Neuronal stem cell (in vitro differentiated cells): ENCODE measurements around the gene DLL4.
A peak's percentile ranks its signal among the peaks of the same experiment; 100 is the strongest.

Experiments
- DNase-seq: peaks from one replicate; pipeline ENCODE4 v3.0.0-alpha.2; 2013; ENCODE audit warnings: low spot score
- H2AFZ ChIP-seq: one replicate; pipeline ENCODE4 v1.6.1; 2013; ENCODE audit warnings: mild to moderate bottlenecking, low read length, inconsistent platforms
- H2AK5ac ChIP-seq: 2 replicates; pipeline ENCODE4 v1.6.1; 2013; ENCODE audit warnings: low read depth, mild to moderate bottlenecking, inconsistent platforms, low read length, moderate library complexity, mixed read lengths
- H2BK120ac ChIP-seq: 2 replicates; pipeline ENCODE4 v1.6.1; 2013; ENCODE audit warnings: low read depth, mild to moderate bottlenecking, inconsistent platforms, low read length, moderate library complexity, mixed read lengths
- H2BK12ac ChIP-seq: one replicate; pipeline ENCODE4 v1.6.1; 2013; ENCODE audit warnings: low read length, inconsistent platforms
- H2BK15ac ChIP-seq: 2 replicates; pipeline ENCODE4 v1.6.1; 2013; ENCODE audit warnings: mild to moderate bottlenecking, low read length, inconsistent platforms, mixed read lengths
- H2BK5ac ChIP-seq: one replicate; pipeline ENCODE4 v1.6.1; 2013; ENCODE audit warnings: inconsistent platforms, mild to moderate bottlenecking, low read length, moderate library complexity
- H3K14ac ChIP-seq: one replicate; pipeline ENCODE4 v1.6.1; 2013; ENCODE audit warnings: low read length, inconsistent platforms
- H3K18ac ChIP-seq: 2 replicates; pipeline ENCODE4 v1.6.1; 2013; ENCODE audit warnings: low read length, inconsistent platforms
- H3K23ac ChIP-seq: 2 replicates; pipeline ENCODE4 v1.6.1; 2013; ENCODE audit warnings: low read depth, mild to moderate bottlenecking, mixed read lengths, low read length, inconsistent platforms; ENCODE audit not compliant: poor library complexity
- H3K27ac ChIP-seq: replicated peaks from 3 replicates; pipeline ENCODE4 v1.5.1; 2013; ENCODE audit warnings: low read length, inconsistent platforms
- H3K27me3 ChIP-seq, 3 experiments: 2 replicates each; pipeline ENCODE4 v1.6.1; 2013; ENCODE audit warnings: low read length in 3 of 3, mild to moderate bottlenecking in 2 of 3, inconsistent platforms in 1 of 3, low read depth in 1 of 3, mixed read lengths in 1 of 3, moderate library complexity in 1 of 3; ENCODE audit not compliant: control insufficient read depth in 3 of 3, insufficient read depth in 3 of 3
- H3K36me3 ChIP-seq, 2 donors: replicated peaks in 1 of 2; 2 replicates each; pipeline ENCODE4 v1.6.1; 2013; ENCODE audit warnings: low read length in 2 of 2; ENCODE audit not compliant: control insufficient read depth in 2 of 2, insufficient read depth in 2 of 2
- H3K4ac ChIP-seq: 2 replicates; pipeline ENCODE4 v1.6.1; 2013; ENCODE audit warnings: inconsistent platforms, mild to moderate bottlenecking, low read length, moderate library complexity
- H3K4me1 ChIP-seq, 2 donors: 1 replicate in 1 of 2; 2 replicates in 1 of 2; pipeline ENCODE4 v1.6.1; 2013; ENCODE audit warnings: low read length in 2 of 2, low read depth in 1 of 2; ENCODE audit not compliant: control insufficient read depth in 2 of 2, insufficient read depth in 1 of 2
- H3K4me2 ChIP-seq: one replicate; pipeline ENCODE4 v1.6.1; 2013; ENCODE audit warnings: mild to moderate bottlenecking, low read length, inconsistent platforms; ENCODE audit not compliant: insufficient read depth, poor library complexity, severe bottlenecking
- H3K4me3 ChIP-seq, 2 donors: 2 replicates each; pipeline ENCODE4 v1.5.1; 2013; ENCODE audit warnings: low read length in 2 of 2, mild to moderate bottlenecking in 2 of 2, inconsistent platforms in 1 of 2, moderate library complexity in 1 of 2
- H3K79me1 ChIP-seq: one replicate; pipeline ENCODE4 v1.6.1; 2013; ENCODE audit warnings: low read depth, mild to moderate bottlenecking, inconsistent platforms, low read length, moderate library complexity
- H3K9ac ChIP-seq: one replicate; pipeline ENCODE4 v1.6.1; 2013; ENCODE audit warnings: mild to moderate bottlenecking, low read depth, low read length, inconsistent platforms; ENCODE audit not compliant: poor library complexity
- H3K9me3 ChIP-seq, 2 donors: replicated peaks in 1 of 2; 2 replicates each; pipeline versions ENCODE3 to v1.6.1; 2013; ENCODE audit warnings: low read length in 2 of 2, mild to moderate bottlenecking in 2 of 2, inconsistent platforms in 1 of 2, low read depth in 1 of 2, mixed read lengths in 1 of 2, moderate library complexity in 1 of 2; ENCODE audit not compliant: control insufficient read depth in 2 of 2, insufficient read depth in 1 of 2
- H4K8ac ChIP-seq: one replicate; pipeline ENCODE4 v1.6.1; 2013; ENCODE audit warnings: low read depth, mild to moderate bottlenecking, inconsistent platforms, low read length, moderate library complexity
- H4K91ac ChIP-seq: one replicate; pipeline ENCODE4 v1.6.1; 2013; ENCODE audit warnings: low read length, low read depth, mild to moderate bottlenecking, inconsistent platforms; ENCODE audit not compliant: poor library complexity
- WGBS, 2 donors: extraction: QIAGEN DNeasy Blood & Tissue Kit; methylation state at CpG; one replicate each; pipeline ENCODE4 v1.1.7; 2013; ENCODE audit warnings: missing lambda C conversion rate in 2 of 2, mixed read lengths in 1 of 2; ENCODE audit not compliant: insufficient read length in 2 of 2, insufficient replicate concordance in 1 of 2; ENCODE audit errors: extremely low coverage in 2 of 2; 5-methylcytosine and 5-hydroxymethylcytosine counted together

DLL4 gene

GRCh38 chr15:40911693-40912092 lies 17.4 kb upstream of the DLL4 start:
- Histone ChIP-seq H4K91ac (no peak overlapping the region), H2BK15ac (peak overlapping the region; percentile 70), H2AFZ (peak overlapping the region; percentile 94), H2BK120ac (no peak overlapping the region), H3K4ac (no peak overlapping the region), H2BK5ac (peak overlapping the region; percentile 63), H3K4me3 (no peak overlapping the region), H3K14ac (no peak overlapping the region), H3K9me3 (peaks cover 0 to 3% of the 10 kb centered on the region in 2 donors), H3K27ac (no peak overlapping the region), H3K36me3 (peaks cover 0 to 2% of the 10 kb centered on the region in 2 donors), H4K8ac (no peak overlapping the region), H3K23ac (no peak overlapping the region), H3K79me1 (peaks cover 5% of the 10 kb centered on the region), H2AK5ac (peak overlapping the region; percentile 11), H3K9ac (no peak overlapping the region), H2BK12ac (no peak overlapping the region), H3K4me2 (no peak overlapping the region), H3K27me3 (peaks cover 0 to 13% (median 3%) of the 10 kb centered on the region in 3 experiments), H3K18ac (peak overlapping the region; percentile 52), H3K4me1 (peaks cover 19 to 25% of the 10 kb centered on the region in 2 donors)
- WGBS, 2 donors = no CpG with 5 or more reads among the region's 2 CpGs
- DNase-seq = no peak

- H3K14ac ChIP-seq = no peak overlapping the region
- no CpG with 5 or more reads among the region's 6 CpGs for WGBS, 2 donors
- H4K91ac ChIP-seq = no peak overlapping the region
These were observed 16.7 kb upstream of the DLL4 start for GRCh38 chr15:40912478-40912877.

DNA sequence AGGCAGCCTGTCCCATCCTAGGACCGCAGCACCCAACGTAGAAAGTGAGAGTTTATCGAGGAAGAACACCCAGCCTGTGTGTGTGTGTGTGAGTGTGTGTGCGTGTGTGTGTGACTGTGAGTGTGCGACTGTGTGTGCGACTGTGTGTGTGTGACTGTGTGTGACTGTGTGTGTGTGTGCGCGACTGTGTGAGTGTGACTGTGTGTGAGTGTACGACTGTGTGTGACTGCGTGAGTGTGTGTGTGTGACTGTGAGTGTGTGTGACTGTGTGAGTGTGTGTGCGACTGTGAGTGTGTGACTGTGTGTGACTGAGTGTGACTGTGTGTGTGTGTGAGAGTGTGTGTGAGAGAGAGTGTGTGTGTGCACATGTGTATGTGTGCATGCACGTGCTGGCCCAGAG lies 15.1 kb upstream of the DLL4 start:
- DNase-seq = no peak
- H3K4me1 ChIP-seq = peaks cover 29 to 30% of the 10 kb centered on the region in 2 donors
- peak overlapping the region; percentile 20 for H3K27ac ChIP-seq
- no peak overlapping the region for H3K4ac ChIP-seq
- H2BK15ac ChIP-seq = no peak overlapping the region
- WGBS, 2 donors = no CpG with 5 or more reads among the region's 12 CpGs
- no peak overlapping the region for H4K8ac ChIP-seq
- no peak overlapping the region for H3K4me2 ChIP-seq
- H3K18ac ChIP-seq = no peak overlapping the region
- no peak overlapping the region for H2AK5ac ChIP-seq
- no peak overlapping the region for H2AFZ ChIP-seq
- H2BK12ac ChIP-seq = peak overlapping the region; percentile 80
- peaks cover 0 to 2% of the 10 kb centered on the region in 2 donors for H3K36me3 ChIP-seq
- peak overlapping the region in 1 of 2 donors; percentile 69 for H3K4me3 ChIP-seq
- no peak overlapping the region for H2BK120ac ChIP-seq
- peak overlapping the region; percentile 23 for H3K14ac ChIP-seq
- H3K9ac ChIP-seq = peak overlapping the region; percentile 68
- H3K79me1 ChIP-seq = peaks cover 4% of the 10 kb centered on the region
- H2BK5ac ChIP-seq = no peak overlapping the region
- H3K9me3 ChIP-seq = peaks cover 0 to 3% of the 10 kb centered on the region in 2 donors
- H3K23ac ChIP-seq = peak overlapping the region; percentile 28
- peaks cover 0 to 34% (median 3%) of the 10 kb centered on the region in 3 experiments for H3K27me3 ChIP-seq
- no peak overlapping the region for H4K91ac ChIP-seq

More at GRCh38 chr15:40912478-40912877, 16.7 kb upstream of the DLL4 start:
- no peak overlapping the region for H3K4ac ChIP-seq
- peak overlapping the region; percentile 20 for H3K18ac ChIP-seq
- peaks cover 0 to 3% of the 10 kb centered on the region in 2 donors for H3K9me3 ChIP-seq
- H2AFZ ChIP-seq = no peak overlapping the region
- peak overlapping the region; percentile 48 for H2AK5ac ChIP-seq
- peaks cover 0 to 2% of the 10 kb centered on the region in 2 donors for H3K36me3 ChIP-seq
- no peak overlapping the region for H3K4me2 ChIP-seq
- peaks cover 5% of the 10 kb centered on the region for H3K79me1 ChIP-seq
- H3K4me1 ChIP-seq = peaks cover 17 to 25% of the 10 kb centered on the region in 2 donors
- H3K9ac ChIP-seq = no peak overlapping the region
- no peak for DNase-seq
- H4K8ac ChIP-seq = no peak overlapping the region
- H2BK12ac ChIP-seq = no peak overlapping the region
- peaks cover 0 to 19% (median 3%) of the 10 kb centered on the region in 3 experiments for H3K27me3 ChIP-seq
- H2BK120ac ChIP-seq = no peak overlapping the region
- H2BK5ac ChIP-seq = peak overlapping the region; percentile 40
- no peak overlapping the region for H2BK15ac ChIP-seq
- H3K23ac ChIP-seq = no peak overlapping the region
- H3K27ac ChIP-seq = no peak overlapping the region
- H3K4me3 ChIP-seq = peak overlapping the region in 1 of 2 donors; percentile 25

DNA sequence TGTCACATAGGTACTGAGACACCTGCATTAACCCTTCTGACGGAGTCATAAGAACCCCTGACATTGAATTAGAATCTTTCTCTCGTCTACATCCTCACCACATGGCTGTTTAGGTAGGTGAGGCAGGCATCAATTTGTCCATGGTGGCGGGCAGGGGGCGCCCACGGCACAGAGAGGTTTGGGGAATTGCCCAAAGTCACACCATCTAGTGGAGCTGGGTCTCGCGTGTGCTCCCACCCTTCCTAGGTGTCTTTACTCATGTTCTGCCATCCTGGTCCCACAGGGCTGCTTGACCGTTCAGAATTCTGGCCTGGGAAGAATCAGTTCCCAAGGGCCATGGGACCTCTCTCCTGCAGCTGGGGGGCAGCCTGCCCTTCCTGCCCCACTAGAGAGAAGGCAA lies 14.7 kb upstream of the DLL4 start:
- Histone ChIP-seq H2BK12ac (no peak overlapping the region), H4K8ac (peak overlapping the region; percentile 21), H3K23ac (no peak overlapping the region), H4K91ac (no peak overlapping the region), H3K4me3 (no peak overlapping the region), H2BK120ac (no peak overlapping the region), H3K4me2 (no peak overlapping the region), H3K4ac (no peak overlapping the region), H3K79me1 (peaks cover 4% of the 10 kb centered on the region), H3K18ac (peak overlapping the region; percentile 74), H2AK5ac (peak overlapping the region; percentile 70), H2BK5ac (no peak overlapping the region), H3K9ac (no peak overlapping the region), H3K27me3 (peaks cover 0 to 39% (median 3%) of the 10 kb centered on the region in 3 experiments), H3K4me1 (peaks cover 30 to 32% of the 10 kb centered on the region in 2 donors), H2AFZ (peak overlapping the region; percentile 25), H2BK15ac (no peak overlapping the region), H3K9me3 (peaks cover 0 to 3% of the 10 kb centered on the region in 2 donors), H3K14ac (no peak overlapping the region), H3K36me3 (peaks cover 0 to 2% of the 10 kb centered on the region in 2 donors), H3K27ac (no peak overlapping the region)
- no CpG with 5 or more reads among the region's 8 CpGs for WGBS, 2 donors
- DNase-seq = no peak
